IPS-15b (cell line): ENCODE results near the gene C5AR2.
"Not testable (repeated sequence)": the region's sequence is repeated elsewhere in the genome, so short reads cannot be mapped to it uniquely, and the experiment has no call there.

Experiments used
- H3K27me3 ChIP-seq: one replicate; pipeline ENCODE4 v1.6.1; 2013; ENCODE audit warnings: low read length; ENCODE audit not compliant: control insufficient read depth, insufficient read depth
- H3K36me3 ChIP-seq: one replicate; pipeline ENCODE4 v1.6.1; 2013; ENCODE audit warnings: low read length; ENCODE audit not compliant: control insufficient read depth, insufficient read depth
- H3K4me1 ChIP-seq: one replicate; pipeline ENCODE4 v1.6.1; 2013; ENCODE audit warnings: mild to moderate bottlenecking, low read length; ENCODE audit not compliant: control insufficient read depth, insufficient read depth
- H3K4me3 ChIP-seq: one replicate; pipeline ENCODE4 v1.5.1; 2013; ENCODE audit warnings: low read depth, low read length
- H3K9ac ChIP-seq: one replicate; pipeline ENCODE4 v1.6.1; 2013; ENCODE audit warnings: low read depth, mild to moderate bottlenecking, low read length
- H3K9me3 ChIP-seq: one replicate; pipeline ENCODE4 v1.6.1; 2013; ENCODE audit warnings: mild to moderate bottlenecking, low read length; ENCODE audit not compliant: control insufficient read depth, insufficient read depth

Gene C5AR2

DNA sequence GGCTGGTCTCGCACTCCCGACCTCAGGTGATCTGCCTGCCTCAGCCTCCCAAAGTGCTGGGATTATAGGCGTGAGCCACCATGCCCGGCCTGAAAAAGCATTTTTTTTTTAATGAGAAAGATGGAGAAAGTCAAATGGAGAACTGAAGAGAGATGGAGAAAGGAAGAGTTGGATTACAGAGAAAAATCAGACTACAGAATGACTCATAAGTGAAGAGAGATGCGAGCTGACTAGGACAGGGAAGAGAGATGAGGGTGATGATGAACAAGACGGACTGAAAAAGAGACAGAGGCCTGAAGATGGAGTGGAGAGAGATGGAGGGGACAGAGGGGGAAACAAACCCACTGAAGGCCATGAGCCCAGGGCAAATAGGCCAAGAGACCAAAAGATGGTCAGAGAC lies 18.7 kb downstream of the C5AR2 start:
- Histone ChIP-seq H3K9me3 (no peaks in the 10 kb centered on the region), H3K4me1 (peaks cover 7% of the 10 kb centered on the region), H3K27me3 (no peaks in the 10 kb centered on the region), H3K36me3 (peaks cover 22% of the 10 kb centered on the region), H3K4me3 (no peak overlapping the region), H3K9ac (no peak overlapping the region)

DNA sequence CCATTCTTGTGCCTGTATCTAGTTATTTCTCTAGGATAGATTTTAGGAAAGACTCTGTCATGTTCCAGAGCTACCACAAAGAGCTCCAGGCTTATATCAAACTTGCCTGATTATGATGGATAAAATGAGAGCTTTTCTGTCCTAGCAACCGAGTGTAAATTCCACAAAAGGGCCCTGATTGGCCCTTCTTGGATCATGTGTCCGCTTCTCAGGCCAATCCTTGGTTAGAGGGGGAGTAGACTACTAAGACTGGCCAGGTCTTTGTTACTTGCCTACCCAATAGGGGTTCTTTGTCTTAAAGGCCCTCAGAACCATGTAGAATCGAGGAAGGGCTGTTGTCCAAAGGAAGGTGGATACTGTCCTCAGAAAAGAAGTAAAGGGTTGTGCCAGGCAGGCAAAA lies 19.6 kb downstream of the C5AR2 start:
- Histone ChIP-seq H3K4me3 (no peak overlapping the region), H3K9ac (no peak overlapping the region), H3K9me3 (no peaks in the 10 kb centered on the region), H3K36me3 (peaks cover 30% of the 10 kb centered on the region), H3K27me3 (no peaks in the 10 kb centered on the region), H3K4me1 (peaks cover 7% of the 10 kb centered on the region)

DNA sequence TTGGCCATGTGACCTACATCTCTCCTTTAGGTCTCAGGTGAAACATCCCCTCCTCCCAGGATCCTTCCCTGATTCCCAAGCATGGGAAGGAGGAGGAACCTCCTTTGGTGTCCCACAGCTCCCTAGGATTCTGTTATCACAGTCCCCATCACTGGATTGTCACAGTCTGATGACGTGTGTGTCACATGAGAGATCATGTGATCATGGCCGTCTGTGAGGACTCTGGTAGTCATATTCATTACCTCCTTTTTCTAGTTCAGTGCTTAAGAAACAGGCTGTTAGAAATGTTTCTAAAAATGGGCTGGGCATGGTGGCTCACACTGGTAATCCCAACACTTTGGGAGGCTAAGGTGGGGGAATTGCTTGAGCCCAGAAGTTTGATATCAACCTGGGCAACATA lies 20.1 kb downstream of the C5AR2 start:
- Histone ChIP-seq H3K9ac (no peak overlapping the region), H3K9me3 (no peaks in the 10 kb centered on the region), H3K27me3 (no peaks in the 10 kb centered on the region), H3K4me1 (peaks cover 7% of the 10 kb centered on the region), H3K4me3 (no peak overlapping the region), H3K36me3 (peaks cover 35% of the 10 kb centered on the region)

DNA sequence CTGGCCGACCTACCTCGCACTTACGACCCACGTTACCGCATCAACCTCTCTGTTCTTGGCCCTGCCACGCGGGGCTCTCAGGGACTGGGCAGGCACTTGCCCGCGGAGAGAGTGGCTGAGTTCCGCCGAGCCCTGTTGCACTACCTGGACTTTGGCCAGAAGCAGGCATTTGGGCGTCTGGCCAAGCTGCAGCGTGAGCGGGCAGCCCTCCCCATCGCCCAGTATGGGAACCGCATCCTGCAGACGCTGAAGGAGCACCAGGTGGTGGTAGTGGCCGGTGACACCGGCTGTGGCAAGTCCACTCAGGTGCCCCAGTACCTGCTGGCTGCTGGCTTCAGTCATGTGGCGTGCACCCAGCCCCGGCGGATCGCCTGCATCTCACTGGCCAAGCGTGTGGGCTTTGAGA lies 21.3 kb downstream of the C5AR2 start:
- H3K27me3 ChIP-seq: no peaks in the 10 kb centered on the region
- peaks cover 46% of the 10 kb centered on the region for H3K36me3 ChIP-seq
- peaks cover 7% of the 10 kb centered on the region for H3K4me1 ChIP-seq
- no peaks in the 10 kb centered on the region for H3K9me3 ChIP-seq
- no peak overlapping the region for H3K4me3 ChIP-seq
- no peak overlapping the region for H3K9ac ChIP-seq

DNA sequence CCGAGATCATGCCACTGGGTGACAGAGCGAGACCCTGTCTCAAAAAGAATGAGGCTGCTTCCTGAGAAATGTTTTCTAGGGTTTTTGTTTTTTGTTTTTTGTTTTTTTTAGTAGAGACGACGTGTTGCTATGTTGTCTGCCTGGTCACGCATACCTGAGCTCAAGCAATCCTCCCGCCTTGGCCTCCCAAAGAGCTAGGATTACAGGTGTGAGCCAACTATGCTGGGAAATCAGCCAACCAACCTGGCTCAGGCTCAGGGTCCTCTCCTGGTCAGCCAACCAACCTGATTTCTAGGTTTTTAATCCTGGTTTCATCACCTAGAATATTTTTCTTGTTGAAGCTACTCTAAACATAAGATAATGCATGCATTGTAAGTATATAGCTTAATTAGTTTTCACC lies 24.9 kb downstream of the C5AR2 start:
- H3K36me3 ChIP-seq: peaks cover 72% of the 10 kb centered on the region
- H3K27me3 ChIP-seq: no peaks in the 10 kb centered on the region
- H3K4me3 ChIP-seq: no peak overlapping the region
- no peaks in the 10 kb centered on the region for H3K4me1 ChIP-seq
- H3K9ac ChIP-seq: no peak overlapping the region
- no peaks in the 10 kb centered on the region for H3K9me3 ChIP-seq

DNA sequence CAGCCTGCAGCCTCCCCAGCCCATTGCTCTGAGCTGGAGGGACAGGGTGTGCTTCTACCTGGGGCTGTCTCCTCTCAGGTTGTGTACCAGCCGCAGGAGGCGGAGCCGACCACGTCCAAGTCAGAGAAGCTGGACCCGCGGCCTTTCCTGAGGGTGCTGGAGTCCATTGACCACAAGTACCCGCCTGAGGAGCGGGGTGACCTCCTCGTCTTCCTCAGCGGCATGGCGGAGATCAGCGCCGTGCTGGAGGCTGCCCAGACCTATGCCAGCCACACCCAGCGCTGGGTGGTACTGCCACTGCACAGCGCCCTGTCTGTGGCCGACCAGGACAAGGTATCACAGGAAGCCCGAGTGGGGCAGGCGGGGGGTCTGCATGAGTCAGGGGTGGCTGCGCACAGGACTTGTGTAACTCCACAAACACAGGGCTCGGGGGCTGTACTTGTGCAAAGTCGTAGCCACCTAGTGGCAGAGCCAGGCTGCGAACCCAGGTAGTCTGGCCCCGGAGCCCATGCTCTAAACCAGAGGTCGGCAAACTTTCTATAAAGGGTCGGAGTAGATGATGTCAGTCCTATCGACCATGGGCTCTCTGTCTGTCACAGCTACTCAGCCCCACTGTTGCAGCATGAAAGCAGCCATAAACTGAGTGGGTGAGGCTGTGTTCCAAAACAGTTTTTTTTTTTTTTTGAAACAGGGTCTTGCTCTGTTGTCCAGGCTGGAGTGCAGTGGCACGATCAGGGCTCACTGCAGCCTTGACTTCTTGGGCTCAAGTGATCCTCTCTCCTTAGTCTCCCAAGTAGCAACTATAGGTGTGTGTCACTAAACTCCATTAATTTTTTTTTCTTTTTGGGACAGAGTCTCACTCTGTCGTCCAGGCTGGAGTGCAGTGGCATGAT lies 26.1 kb downstream of the C5AR2 start:
- peaks cover 77% of the 10 kb centered on the region for H3K36me3 ChIP-seq
- H3K4me3 ChIP-seq: no peak overlapping the region
- H3K9ac ChIP-seq: no peak overlapping the region
- H3K9me3 ChIP-seq: no peaks in the 10 kb centered on the region
- H3K4me1 ChIP-seq: no peaks in the 10 kb centered on the region
- H3K27me3 ChIP-seq: no peaks in the 10 kb centered on the region

DNA sequence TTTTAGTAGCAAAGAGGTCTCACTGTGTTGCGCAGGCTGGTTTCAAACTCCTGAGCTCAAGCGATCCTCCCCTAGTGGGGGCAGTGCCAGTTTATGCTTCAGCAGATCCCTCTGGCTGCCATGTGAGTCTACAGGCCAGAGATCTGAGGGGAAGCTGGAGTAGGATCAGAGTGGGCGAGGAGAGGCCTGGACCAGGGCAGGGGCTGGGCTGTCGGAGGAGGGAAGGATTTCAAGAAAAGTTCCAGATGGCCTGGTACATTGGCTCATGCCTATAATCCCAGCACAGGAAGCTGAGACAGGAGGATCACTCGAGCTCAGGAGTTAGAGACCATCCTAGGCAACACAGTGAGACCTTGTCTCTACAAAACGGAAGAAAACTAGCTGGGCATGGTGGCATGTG lies 27.0 kb downstream of the C5AR2 start:
- Histone ChIP-seq H3K36me3 (peaks cover 77% of the 10 kb centered on the region), H3K4me1 (no peaks in the 10 kb centered on the region), H3K9me3 (no peaks in the 10 kb centered on the region), H3K9ac (no peak overlapping the region), H3K4me3 (no peak overlapping the region), H3K27me3 (no peaks in the 10 kb centered on the region)

DNA sequence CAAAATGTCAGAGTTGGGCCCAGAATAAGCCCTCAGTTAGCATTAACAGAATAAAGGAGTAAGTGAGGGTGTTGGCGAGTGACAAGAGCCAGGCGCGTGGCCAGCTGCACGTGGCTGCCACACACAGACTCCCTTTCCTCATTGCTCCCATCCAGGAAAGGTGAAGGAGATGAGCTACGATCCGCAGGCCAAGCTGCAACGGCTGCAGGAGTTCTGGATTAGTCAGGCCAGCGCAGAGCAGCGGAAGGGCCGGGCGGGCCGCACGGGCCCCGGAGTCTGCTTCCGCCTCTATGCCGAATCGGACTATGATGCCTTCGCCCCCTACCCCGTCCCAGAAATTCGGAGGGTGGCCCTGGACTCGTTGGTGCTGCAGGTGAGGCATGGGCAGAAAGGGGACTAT lies 30.3 kb downstream of the C5AR2 start:
- Histone ChIP-seq H3K27me3 (no peaks in the 10 kb centered on the region), H3K4me3 (no peak overlapping the region), H3K4me1 (no peaks in the 10 kb centered on the region), H3K36me3 (peaks cover 75% of the 10 kb centered on the region), H3K9ac (no peak overlapping the region), H3K9me3 (no peaks in the 10 kb centered on the region)

DNA sequence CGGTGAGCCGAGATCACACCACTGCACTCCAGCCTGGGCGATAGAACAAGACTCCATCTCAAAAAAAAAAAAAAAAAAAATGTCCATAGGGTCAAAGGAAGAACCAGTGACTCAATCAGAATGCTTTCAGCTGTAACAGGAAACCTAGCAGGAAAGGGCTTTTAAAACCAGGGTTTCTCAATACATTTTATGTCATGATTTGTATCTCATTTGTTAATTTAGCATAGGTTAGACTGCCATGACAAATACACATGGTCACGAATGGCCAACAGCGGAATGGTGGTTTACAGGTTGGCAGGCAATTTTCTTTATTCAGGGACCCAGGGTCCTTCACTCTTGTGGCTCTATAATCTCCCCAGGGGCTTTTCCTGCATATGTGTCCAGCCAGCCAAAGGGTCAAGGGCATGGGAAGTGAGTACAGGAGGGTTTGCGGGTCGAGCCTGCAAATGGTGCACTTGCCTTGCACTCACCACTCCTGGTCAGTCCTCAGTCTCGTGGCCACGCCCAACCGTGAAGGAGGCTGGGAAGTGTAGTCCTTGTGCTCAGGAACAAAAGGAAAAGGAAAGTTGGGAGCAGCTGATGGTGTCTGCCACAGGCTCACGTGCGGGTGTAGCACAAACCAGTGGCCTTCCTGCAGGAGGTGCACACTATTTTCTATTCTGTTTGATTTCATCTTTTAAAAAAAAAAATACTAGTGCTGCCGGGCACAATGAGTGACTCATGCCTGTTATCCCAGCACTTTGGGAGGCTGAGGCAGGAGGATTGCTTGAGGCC lies 32.0 kb downstream of the C5AR2 start:
- Histone ChIP-seq H3K4me1 (no peaks in the 10 kb centered on the region), H3K9me3 (no peaks in the 10 kb centered on the region), H3K27me3 (no peaks in the 10 kb centered on the region), H3K4me3 (no peak overlapping the region), H3K36me3 (peaks cover 70% of the 10 kb centered on the region), H3K9ac (no peak overlapping the region)

DNA sequence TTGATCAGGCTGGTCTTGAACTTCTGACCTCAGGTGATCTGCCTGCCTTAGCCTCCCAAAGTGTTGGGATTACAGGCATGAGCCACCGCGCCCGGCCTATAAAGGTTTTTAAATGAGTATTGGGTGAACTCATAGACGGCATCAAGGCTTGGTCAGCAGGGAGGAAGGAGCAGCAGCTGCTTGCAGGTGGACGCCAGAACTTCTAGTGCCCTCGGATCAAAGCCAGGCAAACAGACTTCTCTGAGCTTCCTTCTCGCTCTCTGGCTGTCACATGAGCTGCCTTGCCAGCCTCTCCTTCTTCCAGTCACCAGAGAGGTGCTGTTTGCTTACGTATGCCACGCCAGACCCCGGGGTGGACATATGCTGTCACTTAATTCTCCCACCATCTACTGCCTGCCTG lies 33.5 kb downstream of the C5AR2 start:
- H3K9ac ChIP-seq, H3K9me3 ChIP-seq, H3K4me1 ChIP-seq, H3K4me3 ChIP-seq, H3K27me3 ChIP-seq: not testable (repeated sequence)
- peaks cover 68% of the 10 kb centered on the region for H3K36me3 ChIP-seq

DNA sequence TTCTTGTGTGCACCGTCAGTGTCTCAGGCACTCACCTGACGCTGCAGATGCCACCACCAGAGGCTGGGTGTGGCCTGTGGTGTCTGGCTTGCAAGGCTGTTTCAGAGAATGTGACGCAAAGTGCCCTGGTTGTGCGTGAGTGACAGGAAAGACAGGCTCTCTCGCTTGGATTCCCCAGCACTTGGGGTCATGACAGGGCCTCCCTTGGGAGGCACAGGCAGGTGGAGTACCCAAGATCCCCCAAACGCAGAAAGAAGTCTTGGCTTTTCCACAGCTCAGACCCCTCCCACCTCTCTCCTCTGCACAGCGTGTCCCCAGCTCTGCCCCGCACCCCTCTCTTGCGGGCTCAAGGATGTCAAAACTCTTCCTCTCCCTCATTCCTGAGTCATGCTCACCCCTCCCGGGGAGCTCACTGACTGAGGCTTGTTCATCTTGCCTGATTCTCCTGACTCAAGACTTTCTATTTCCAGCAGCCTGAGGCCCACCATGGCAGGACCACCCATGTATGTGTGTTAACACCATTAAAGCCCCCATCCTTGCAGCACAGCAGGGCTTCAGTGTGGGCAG lies 38.2 kb downstream of the C5AR2 start:
- Histone ChIP-seq H3K36me3 (peaks cover 72% of the 10 kb centered on the region), H3K9me3 (no peaks in the 10 kb centered on the region), H3K4me3 (no peak overlapping the region), H3K9ac (no peak overlapping the region), H3K27me3 (no peaks in the 10 kb centered on the region), H3K4me1 (no peaks in the 10 kb centered on the region)

DNA sequence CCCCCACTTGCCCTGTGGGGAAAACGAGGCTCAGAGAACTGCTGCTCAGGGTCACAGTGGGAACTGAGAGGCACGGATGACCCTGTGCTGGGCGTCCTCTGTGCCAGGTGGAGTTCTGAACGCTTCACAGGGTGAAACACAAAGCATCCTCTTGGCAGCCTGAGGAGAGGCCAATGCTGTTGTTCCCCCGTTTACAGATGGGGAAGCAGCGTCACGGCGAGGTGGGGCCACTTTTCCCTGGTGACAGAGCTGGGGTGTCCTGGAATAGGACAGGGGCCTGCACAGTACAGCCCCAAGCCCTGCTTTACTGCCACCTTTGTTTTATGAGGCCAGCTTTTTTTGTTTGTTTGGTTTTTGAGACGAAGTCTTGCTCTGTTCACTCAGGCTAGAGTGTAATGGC lies 39.3 kb downstream of the C5AR2 start:
- no peak overlapping the region for H3K9ac ChIP-seq
- no peaks in the 10 kb centered on the region for H3K27me3 ChIP-seq
- no peak overlapping the region for H3K4me3 ChIP-seq
- H3K9me3 ChIP-seq: no peaks in the 10 kb centered on the region
- peaks cover 79% of the 10 kb centered on the region for H3K36me3 ChIP-seq
- H3K4me1 ChIP-seq: no peaks in the 10 kb centered on the region
